COLO668 (cell line): ENCODE measurements around the gene FNDC3A.
"Not testable (repeated sequence)": the region's sequence is repeated elsewhere in the genome, so short reads cannot be mapped to it uniquely, and the experiment has no call there.

Experiments
- DNase-seq: peaks from one replicate; lab custom pipeline; 2025; ENCODE audit not compliant: unreplicated experiment; lab: John Stamatoyannopoulos, UW

FNDC3A gene

GRCh38 chr13:49134305-49134704 lies 158.6 kb downstream of the FNDC3A start:
- no peak for DNase-seq

- DNase-seq = not testable (repeated sequence)
These were observed 161.5 kb downstream of the FNDC3A start for GRCh38 chr13:49137138-49137643.

- DNase-seq = no peak
These were observed 165.3 kb downstream of the FNDC3A start for GRCh38 chr13:49140910-49141611.

- no peak for DNase-seq
These were observed 171.2 kb downstream of the FNDC3A start for GRCh38 chr13:49146950-49147355.

GRCh38 chr13:49148405-49148804 lies 172.7 kb downstream of the FNDC3A start:
- no peak for DNase-seq

- DNase-seq = not testable (repeated sequence)
These were observed 182.4 kb downstream of the FNDC3A start for GRCh38 chr13:49157955-49158584.

- not testable (repeated sequence) for DNase-seq
These were observed 187.4 kb downstream of the FNDC3A start for GRCh38 chr13:49163162-49163561.

GRCh38 chr13:49164712-49165111 lies 189.0 kb downstream of the FNDC3A start:
- DNase-seq = no peak

- DNase-seq = no peak
These were observed 190.4 kb downstream of the FNDC3A start for GRCh38 chr13:49165798-49166752.

- DNase-seq = no peak
These were observed 195.6 kb downstream of the FNDC3A start for GRCh38 chr13:49171359-49171758.

- DNase-seq = no peak
These were observed 208.1 kb downstream of the FNDC3A start for GRCh38 chr13:49183672-49184325.

GRCh38 chr13:49184621-49185020 lies 208.9 kb downstream of the FNDC3A start:
- no peak for DNase-seq

GRCh38 chr13:49185264-49185663 lies 209.6 kb downstream of the FNDC3A start:
- no peak for DNase-seq

- DNase-seq = no peak
These were observed 215.2 kb downstream of the FNDC3A start for GRCh38 chr13:49190901-49191300.

- DNase-seq = no peak
These were observed 230.9 kb downstream of the FNDC3A start for GRCh38 chr13:49206641-49207040.

- DNase-seq = no peak
These were observed 232.9 kb downstream of the FNDC3A start for GRCh38 chr13:49208619-49209018.

GRCh38 chr13:49210114-49210513 lies 234.4 kb downstream of the FNDC3A start:
- no peak for DNase-seq

- DNase-seq = no peak
These were observed 235.0 kb downstream of the FNDC3A start for GRCh38 chr13:49210669-49211068.

GRCh38 chr13:49213539-49213938 lies 237.8 kb downstream of the FNDC3A start:
- DNase-seq = no peak

GRCh38 chr13:49213997-49214916 lies 238.5 kb downstream of the FNDC3A start:
- no peak for DNase-seq
